DOHH2 (cell line): ENCODE results near the gene CLINT1.

Source experiments
- H3F3A ChIP-seq: fragments of 200-600 bp; sonication (generic), shearing (Covaris generic); 2 replicates; pipeline ENCODE4 v1.6.0; 2016; ENCODE audit warnings: antibody characterized with exemption, mild to moderate bottlenecking; ENCODE audit not compliant: control insufficient read depth, insufficient read depth
- H3K27ac ChIP-seq: fragments of 200-600 bp; sonication (generic); 2 replicates; pipeline ENCODE4 v1.5.1; 2014; ENCODE audit warnings: low read depth, mild to moderate bottlenecking, low read length, moderate library complexity
- H3K27me3 ChIP-seq: fragments of 200-600 bp; sonication (generic); 2 replicates; pipeline ENCODE4 v1.6.1; 2014; ENCODE audit warnings: mild to moderate bottlenecking, low read length, mixed read lengths; ENCODE audit not compliant: control insufficient read depth
- H3K36me3 ChIP-seq: fragments of 200-600 bp; sonication (generic); 2 replicates; pipeline ENCODE4 v1.6.1; 2014; ENCODE audit warnings: mild to moderate bottlenecking, low read length, moderate library complexity, mixed read lengths; ENCODE audit not compliant: control insufficient read depth
- H3K4me1 ChIP-seq: fragments of 200-600 bp; sonication (generic); 2 replicates; pipeline ENCODE4 v1.6.1; 2014; ENCODE audit warnings: mild to moderate bottlenecking, low read length, mixed read lengths; ENCODE audit not compliant: control insufficient read depth
- H3K4me2 ChIP-seq: fragments of 200-600 bp; sonication (generic); 2 replicates; pipeline ENCODE4 v1.6.0; 2014; ENCODE audit warnings: mild to moderate bottlenecking, low read length, moderate library complexity
- H3K4me3 ChIP-seq: fragments of 200-600 bp; sonication (generic); 2 replicates; pipeline ENCODE4 v1.5.1; 2014; ENCODE audit warnings: mild to moderate bottlenecking, low read length, mixed read lengths
- H3K79me2 ChIP-seq: fragments of 200-600 bp; sonication (generic); 2 replicates; pipeline ENCODE4 v1.6.1; 2014; ENCODE audit warnings: mild to moderate bottlenecking, low read length, mixed read lengths; ENCODE audit not compliant: control insufficient read depth
- H3K9me2 ChIP-seq: fragments of 200-600 bp; sonication (generic); replicated peaks from 2 replicates; pipeline ENCODE4 v1.6.1; 2014; ENCODE audit warnings: mild to moderate bottlenecking, low read length, mixed read lengths; ENCODE audit not compliant: control insufficient read depth
- H3K9me3 ChIP-seq: fragments of 200-600 bp; sonication (generic); 2 replicates; pipeline ENCODE4 v1.6.1; 2014; ENCODE audit warnings: antibody characterized with exemption, low read length, mixed read lengths; ENCODE audit not compliant: control insufficient read depth, insufficient read depth
- H4K20me1 ChIP-seq: fragments of 200-600 bp; sonication (generic); 2 replicates; pipeline ENCODE4 v1.6.0; 2014; ENCODE audit warnings: low read depth, mild to moderate bottlenecking, antibody characterized with exemption, low read length, moderate library complexity; ENCODE audit not compliant: control insufficient read depth, insufficient read depth
- EZH2phosphoT487 ChIP-seq: fragments of 200-600 bp; sonication (generic); IDR thresholded peaks from 2 replicates; pipeline ENCODE4 v1.6.1; 2017; ENCODE audit warnings: borderline replicate concordance, mild to moderate bottlenecking, antibody characterized with exemption, low read length, moderate library complexity, mixed read lengths
- TF ChIP-seq, protein P1 (sequence below): fragments of 200-600 bp; sonication (generic); IDR thresholded peaks from one replicate; pipeline ENCODE4 v1.5.1; 2014; ENCODE audit warnings: antibody characterized with exemption, mild to moderate bottlenecking, low read depth, low read length; ENCODE audit not compliant: poor library complexity, severe bottlenecking

The CLINT1 gene

DNA sequence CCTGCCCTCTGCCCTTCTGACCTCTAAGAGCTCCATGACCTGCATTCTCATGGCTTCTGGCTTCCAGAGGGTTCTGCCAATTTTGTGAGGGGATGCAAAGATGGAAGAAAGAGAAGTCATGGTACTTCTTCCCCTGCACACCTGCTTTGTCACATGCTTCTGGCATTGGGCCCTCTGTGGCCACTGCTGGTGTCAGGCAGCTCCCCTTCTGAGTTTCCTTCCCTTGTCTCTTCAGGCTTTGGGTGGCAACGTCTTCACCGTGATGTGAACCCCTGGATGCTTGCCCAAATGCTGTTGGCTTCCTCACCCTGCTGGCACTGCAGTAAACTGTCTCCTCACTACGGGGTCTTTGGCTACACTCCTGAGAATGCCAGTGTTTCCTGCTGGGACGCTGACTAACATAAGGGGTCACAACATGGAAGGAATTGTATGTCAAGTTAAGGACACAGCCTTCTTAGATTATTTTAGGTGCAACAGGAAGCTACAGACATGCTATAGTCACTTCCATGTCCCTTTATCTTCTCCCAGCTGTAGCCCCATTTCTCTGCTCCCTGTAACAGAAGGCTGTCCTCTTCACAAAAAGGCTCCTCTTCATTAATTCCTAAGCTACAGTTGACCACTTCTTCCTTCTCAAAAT is 8.9 kb upstream of the CLINT1 start:
- peaks cover 3% of the 10 kb centered on the region; the same call in 1 of the 2 replicates for H3F3A ChIP-seq
- no peak overlapping the region for H3K4me3 ChIP-seq
- no peaks in the 10 kb centered on the region for H3K79me2 ChIP-seq
- H3K9me2 ChIP-seq, result no peaks in the 10 kb centered on the region
- no peaks in the 10 kb centered on the region for H4K20me1 ChIP-seq
- TF ChIP-seq, protein P1, sequence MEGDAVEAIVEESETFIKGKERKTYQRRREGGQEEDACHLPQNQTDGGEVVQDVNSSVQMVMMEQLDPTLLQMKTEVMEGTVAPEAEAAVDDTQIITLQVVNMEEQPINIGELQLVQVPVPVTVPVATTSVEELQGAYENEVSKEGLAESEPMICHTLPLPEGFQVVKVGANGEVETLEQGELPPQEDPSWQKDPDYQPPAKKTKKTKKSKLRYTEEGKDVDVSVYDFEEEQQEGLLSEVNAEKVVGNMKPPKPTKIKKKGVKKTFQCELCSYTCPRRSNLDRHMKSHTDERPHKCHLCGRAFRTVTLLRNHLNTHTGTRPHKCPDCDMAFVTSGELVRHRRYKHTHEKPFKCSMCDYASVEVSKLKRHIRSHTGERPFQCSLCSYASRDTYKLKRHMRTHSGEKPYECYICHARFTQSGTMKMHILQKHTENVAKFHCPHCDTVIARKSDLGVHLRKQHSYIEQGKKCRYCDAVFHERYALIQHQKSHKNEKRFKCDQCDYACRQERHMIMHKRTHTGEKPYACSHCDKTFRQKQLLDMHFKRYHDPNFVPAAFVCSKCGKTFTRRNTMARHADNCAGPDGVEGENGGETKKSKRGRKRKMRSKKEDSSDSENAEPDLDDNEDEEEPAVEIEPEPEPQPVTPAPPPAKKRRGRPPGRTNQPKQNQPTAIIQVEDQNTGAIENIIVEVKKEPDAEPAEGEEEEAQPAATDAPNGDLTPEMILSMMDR, result no peak
- TF ChIP-seq EZH2phosphoT487, result no peak
- no peak overlapping the region for H3K4me2 ChIP-seq
- no peaks in the 10 kb centered on the region for H3K36me3 ChIP-seq
- no peaks in the 10 kb centered on the region for H3K27me3 ChIP-seq
- no peak overlapping the region for H3K27ac ChIP-seq
- peaks cover 36% of the 10 kb centered on the region for H3K4me1 ChIP-seq
- H3K9me3 ChIP-seq, result no peaks in the 10 kb centered on the region

DNA sequence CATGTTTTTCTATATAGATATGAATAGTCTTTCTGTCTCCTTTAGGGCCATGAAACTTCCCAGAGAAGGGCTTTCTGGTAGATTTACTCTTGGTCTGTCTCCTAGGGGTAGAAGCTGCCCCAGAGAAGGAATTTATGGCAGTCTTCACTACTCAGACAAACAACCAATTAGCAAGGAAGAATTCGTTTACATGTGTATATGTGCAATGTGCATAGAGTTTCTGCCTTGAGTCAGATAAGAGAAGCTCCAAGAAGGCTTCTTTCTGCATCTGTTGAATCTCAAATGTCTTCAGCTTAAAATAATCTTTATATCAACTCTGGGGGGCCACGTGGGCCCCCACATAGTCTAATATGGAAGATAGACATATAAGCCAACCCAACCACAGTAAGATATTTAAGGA is 7.6 kb upstream of the CLINT1 start:
- TF ChIP-seq, protein P1, result no peak
- no peak for TF ChIP-seq EZH2phosphoT487
- H3K4me1 ChIP-seq, result peaks cover 49% of the 10 kb centered on the region
- H3K4me3 ChIP-seq, result no peak overlapping the region

DNA sequence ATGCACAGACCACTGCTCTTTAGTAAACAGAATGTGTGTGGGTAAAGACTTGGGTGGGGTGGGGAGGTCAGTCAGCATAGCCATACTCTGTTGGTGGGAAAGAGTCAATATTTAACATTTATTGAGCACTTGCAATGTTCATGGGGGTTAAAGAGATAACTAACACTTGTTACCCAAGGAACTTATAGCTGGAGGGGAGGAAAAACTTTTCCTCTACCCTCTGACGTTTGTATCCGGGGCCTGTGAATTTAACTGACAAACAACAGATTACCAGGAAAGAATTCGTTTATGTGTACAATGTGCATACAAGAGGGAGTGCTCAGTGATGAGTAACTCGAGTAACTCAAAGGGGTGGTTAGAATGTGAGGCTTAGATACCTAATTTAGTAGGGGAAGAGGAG is 6.8 kb upstream of the CLINT1 start:
- H3K27me3 ChIP-seq, result no peaks in the 10 kb centered on the region
- H3K79me2 ChIP-seq, result no peaks in the 10 kb centered on the region
- H3F3A ChIP-seq, result peaks cover 22% of the 10 kb centered on the region
- H3K27ac ChIP-seq, result no peak overlapping the region
- no peak overlapping the region for H3K4me3 ChIP-seq
- no peak overlapping the region for H3K4me2 ChIP-seq
- no peak for TF ChIP-seq EZH2phosphoT487
- TF ChIP-seq, protein P1, result no peak
- H3K4me1 ChIP-seq, result peaks cover 51% of the 10 kb centered on the region
- 0 out of 2 replicates have a peak, but pooled peaks cover 3% of the 10 kb centered on the region for H3K36me3 ChIP-seq
- no peaks in the 10 kb centered on the region for H3K9me3 ChIP-seq
- H4K20me1 ChIP-seq, result no peaks in the 10 kb centered on the region
- H3K9me2 ChIP-seq, result no peaks in the 10 kb centered on the region

More for the DNA sequence above, 7.6 kb upstream of the CLINT1 start:
- H3K9me3 ChIP-seq, result no peaks in the 10 kb centered on the region
- H3K9me2 ChIP-seq, result no peaks in the 10 kb centered on the region
- H3K27ac ChIP-seq, result no peak overlapping the region
- H4K20me1 ChIP-seq, result no peaks in the 10 kb centered on the region
- H3K36me3 ChIP-seq, result no peaks in the 10 kb centered on the region
- no peaks in the 10 kb centered on the region for H3K27me3 ChIP-seq
- H3K79me2 ChIP-seq, result no peaks in the 10 kb centered on the region
- H3K4me2 ChIP-seq, result no peak overlapping the region
- H3F3A ChIP-seq, result peaks cover 15% of the 10 kb centered on the region
